ENCODE data around the gene TNFRSF18.

GRCh38 chr1:1244192-1244811, 37.9 kb upstream of the TNFRSF18 start:
- TF ChIP-seq, protein P1, sequence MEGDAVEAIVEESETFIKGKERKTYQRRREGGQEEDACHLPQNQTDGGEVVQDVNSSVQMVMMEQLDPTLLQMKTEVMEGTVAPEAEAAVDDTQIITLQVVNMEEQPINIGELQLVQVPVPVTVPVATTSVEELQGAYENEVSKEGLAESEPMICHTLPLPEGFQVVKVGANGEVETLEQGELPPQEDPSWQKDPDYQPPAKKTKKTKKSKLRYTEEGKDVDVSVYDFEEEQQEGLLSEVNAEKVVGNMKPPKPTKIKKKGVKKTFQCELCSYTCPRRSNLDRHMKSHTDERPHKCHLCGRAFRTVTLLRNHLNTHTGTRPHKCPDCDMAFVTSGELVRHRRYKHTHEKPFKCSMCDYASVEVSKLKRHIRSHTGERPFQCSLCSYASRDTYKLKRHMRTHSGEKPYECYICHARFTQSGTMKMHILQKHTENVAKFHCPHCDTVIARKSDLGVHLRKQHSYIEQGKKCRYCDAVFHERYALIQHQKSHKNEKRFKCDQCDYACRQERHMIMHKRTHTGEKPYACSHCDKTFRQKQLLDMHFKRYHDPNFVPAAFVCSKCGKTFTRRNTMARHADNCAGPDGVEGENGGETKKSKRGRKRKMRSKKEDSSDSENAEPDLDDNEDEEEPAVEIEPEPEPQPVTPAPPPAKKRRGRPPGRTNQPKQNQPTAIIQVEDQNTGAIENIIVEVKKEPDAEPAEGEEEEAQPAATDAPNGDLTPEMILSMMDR (IDR thresholded peaks at IDR 0.05): no peak
- no peak for TF ChIP-seq POLR2A (IDR thresholded peaks at IDR 0.05)

Measured in right lobe of liver (tissue), 4 donors.